GM12801 (cell line): ENCODE data around the gene CDHR1.
A peak's percentile ranks its signal among the peaks of the same experiment; 100 is the strongest.

Experiments used
- TF ChIP-seq, protein P1 (sequence below): IDR thresholded peaks from one replicate; pipeline ENCODE4 v1.5.1; 2011; ENCODE audit warnings: control low read depth; ENCODE audit not compliant: insufficient read length; ENCODE audit errors: extremely low read depth

The CDHR1 gene

DNA sequence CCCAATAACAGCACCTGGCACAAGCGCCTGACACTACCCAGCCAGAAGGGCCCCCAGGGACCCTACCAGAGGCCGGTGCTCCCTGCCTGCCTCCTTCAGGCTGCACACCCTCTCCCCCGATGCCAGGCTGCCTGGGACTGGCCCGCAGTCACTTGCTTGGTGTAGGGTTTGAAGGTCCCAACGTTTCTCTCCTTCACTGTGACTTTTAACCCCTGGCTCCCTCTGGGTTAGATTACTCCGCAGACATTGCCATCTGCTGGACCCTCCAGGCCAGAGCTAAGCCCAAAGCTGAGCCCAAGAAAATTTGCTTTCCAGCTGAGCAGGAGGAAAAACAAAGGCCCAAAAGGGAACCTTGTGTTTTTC lies 6.9 kb downstream of the CDHR1 start:
- TF ChIP-seq, protein P1, sequence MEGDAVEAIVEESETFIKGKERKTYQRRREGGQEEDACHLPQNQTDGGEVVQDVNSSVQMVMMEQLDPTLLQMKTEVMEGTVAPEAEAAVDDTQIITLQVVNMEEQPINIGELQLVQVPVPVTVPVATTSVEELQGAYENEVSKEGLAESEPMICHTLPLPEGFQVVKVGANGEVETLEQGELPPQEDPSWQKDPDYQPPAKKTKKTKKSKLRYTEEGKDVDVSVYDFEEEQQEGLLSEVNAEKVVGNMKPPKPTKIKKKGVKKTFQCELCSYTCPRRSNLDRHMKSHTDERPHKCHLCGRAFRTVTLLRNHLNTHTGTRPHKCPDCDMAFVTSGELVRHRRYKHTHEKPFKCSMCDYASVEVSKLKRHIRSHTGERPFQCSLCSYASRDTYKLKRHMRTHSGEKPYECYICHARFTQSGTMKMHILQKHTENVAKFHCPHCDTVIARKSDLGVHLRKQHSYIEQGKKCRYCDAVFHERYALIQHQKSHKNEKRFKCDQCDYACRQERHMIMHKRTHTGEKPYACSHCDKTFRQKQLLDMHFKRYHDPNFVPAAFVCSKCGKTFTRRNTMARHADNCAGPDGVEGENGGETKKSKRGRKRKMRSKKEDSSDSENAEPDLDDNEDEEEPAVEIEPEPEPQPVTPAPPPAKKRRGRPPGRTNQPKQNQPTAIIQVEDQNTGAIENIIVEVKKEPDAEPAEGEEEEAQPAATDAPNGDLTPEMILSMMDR = no peak

DNA sequence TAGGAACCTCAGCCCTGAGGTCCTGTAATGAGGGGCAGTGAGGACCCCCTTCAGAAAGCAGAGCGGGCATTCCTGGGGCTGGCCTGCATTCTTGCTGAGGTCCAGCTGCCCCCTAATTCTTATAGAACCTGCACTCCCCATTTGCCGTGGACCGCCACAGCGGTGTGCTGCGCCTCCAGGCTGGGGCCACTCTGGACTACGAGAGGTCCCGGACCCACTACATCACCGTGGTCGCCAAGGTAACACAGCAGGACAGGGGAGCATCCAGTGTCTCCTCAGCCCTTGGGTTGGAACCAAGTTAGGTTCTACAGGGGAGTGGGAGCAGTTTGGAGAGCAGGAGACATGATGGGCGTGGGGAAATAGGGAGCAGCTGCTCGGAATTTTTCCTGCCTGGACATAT lies 7.3 kb downstream of the CDHR1 start:
- TF ChIP-seq, protein P1 = no peak

DNA sequence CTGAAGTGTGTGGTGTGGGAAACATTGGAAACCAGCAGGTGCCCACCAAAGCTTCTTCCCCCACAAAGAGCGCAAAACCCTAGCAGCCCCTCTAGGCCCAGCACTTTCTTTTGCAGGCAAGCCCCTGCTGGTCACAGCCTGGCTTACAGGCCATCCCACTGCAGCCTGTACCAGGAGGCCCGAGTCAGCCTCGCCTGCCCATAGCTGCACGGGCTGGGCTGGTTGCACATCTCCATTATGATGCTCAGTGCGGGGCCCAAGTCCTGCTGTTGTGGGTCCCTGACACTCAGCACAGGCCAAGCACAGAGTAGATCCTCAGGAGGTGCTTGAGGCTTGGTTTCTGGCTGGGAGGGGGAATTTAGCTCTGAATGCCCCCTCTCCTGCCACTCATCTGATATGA lies 8.0 kb downstream of the CDHR1 start:
- TF ChIP-seq, protein P1 = no peak

DNA sequence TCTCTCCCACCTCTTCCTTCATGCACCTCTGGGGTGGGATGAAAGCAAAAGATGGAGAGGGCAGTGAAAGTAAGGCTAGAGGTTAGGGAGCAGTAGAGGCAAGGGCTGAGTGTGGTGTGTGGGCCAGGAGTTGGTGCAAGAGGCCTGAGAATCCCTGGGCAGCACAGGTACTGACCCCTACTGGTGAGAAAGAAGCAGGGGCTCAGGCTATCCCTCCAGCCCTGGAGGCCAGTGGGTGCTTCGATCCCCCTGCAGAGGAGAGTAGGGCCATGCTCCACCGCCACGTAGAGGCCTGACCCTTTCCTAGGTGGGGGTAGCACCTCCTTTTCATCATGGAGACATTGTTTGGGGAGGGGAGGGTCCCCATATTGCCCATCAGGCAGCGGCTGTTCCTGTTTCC lies 9.8 kb downstream of the CDHR1 start:
- TF ChIP-seq, protein P1 = no peak

DNA sequence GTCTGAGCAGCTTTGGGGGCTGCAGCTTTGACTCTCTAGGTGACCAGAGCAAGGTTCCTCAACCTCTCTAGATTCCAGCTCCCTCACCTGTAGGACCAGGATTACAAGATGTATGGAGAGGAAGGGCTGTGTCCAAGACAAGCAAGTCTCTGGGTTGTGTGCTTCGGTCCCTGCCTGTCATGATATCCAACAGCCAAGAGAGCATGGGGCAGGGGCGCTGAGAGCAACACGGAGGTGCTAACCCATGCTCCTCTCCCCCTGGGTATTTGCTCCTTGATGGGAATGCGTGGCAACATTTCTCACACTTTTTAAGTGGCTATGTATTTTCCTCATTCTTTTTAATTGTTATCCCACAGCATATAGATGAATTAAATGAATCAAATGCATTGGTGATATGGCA lies 10.3 kb downstream of the CDHR1 start:
- TF ChIP-seq, protein P1 = no peak

DNA sequence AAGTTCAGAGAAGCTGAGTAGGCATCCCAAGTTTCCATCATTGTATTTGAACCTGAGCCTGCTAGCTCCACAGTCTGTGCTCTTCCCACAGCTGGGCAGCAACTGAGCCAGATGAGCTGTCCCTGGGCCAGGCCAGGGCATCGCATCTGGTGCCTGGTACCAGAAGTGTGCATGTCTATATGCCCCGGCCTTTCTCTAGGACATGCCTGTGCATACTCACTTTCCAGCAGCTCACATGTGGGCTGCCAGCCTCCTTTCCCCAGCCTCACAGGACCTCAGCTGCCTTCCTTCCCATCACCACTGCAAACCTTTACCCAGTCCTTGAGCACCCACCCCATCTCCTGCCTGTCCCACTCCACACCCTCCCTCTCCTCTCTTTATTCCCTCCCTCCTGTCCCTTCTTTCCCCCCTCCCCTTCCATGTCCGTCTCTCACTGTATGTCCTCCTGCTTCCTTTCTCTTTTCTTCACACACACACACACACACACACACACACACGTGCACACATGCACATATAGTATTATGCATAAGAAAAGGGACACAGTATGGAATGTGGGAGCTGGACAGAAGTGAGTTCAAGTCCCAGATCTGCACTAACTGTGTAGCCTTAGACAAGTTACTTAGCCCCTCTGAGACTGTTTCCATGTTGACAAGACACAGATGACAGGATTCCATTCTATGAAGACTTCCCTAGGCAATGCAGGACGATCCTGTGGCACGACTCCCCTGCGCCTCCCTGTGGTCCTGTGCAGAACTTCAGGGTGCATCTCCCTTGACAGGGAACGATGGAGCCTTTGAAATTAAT lies 10.9 kb downstream of the CDHR1 start:
- TF ChIP-seq, protein P1 = peak; percentile 80

DNA sequence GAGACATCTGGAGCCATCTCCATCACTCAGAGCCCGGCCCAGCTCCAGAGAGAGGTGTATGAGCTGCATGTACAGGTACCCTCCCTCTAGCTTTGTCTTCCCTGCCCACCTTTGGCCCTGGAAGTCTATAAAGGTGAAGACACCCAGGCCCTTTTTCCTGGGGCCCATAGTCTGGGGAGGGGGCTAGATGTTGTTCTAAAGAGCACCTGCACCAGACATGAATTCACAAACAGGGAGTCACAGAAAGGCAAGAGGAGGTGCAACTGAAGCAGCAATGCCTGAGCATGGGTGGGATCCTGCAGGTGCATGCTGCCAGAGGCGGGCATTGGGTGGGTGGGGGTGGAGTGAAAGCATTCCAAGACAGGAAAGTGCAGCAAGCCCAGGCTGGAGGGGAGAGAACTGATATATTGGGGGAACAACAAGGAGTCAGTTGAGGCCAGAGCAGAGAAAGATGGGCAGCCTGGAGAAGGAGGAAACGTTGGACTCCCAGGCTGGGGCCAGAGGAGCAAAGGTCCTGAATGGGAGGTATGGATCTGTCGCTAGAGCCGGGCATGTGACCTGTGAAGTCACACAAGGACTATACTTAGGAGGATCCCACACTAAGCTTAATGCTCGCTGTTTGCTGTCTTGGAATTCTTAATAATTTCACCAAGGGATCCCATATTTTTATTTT lies 11.7 kb downstream of the CDHR1 start:
- TF ChIP-seq, protein P1 = no peak
